Brain pericyte (primary cell): ENCODE results near the gene TMEM150B.

Experiments
- DNase-seq: peaks from one replicate; pipeline ENCODE4 v3.0.0-alpha.2; 2012; ENCODE audit warnings: low read depth, low spot score

Gene TMEM150B

DNA sequence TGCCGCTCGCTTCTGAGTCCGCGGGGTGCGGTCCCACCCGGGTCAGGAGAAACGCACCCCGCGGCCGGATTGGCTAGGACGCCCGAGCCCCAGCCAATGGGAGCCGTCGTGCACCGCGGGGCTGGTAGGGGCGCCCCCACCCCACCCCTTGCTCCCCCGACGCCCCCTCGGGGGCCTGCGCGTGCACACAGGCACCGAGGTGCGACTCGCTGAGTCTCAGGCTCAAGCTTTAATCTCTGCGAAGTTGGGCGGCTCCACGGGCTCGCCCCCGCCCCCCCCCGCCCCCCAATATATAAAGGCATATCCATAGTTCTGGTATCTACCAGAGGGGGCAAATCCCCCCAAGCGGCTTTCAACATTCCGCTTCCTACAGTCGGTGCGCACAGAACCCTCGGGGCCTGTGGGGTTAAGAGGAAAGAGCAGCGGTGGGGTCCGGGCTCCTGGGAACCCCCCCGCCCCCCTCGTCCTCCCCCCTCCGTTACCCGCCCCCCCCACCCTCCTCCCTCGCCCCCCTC, 29.6 kb upstream of the TMEM150B start, which contains the start of gene COX6B2:
COX6B2 (minus strand) TSS at position 22 of the 515 bp plus-strand sequence. CDS start 198 bp downstream, outside the sequence.
- no peak for DNase-seq

DNA sequence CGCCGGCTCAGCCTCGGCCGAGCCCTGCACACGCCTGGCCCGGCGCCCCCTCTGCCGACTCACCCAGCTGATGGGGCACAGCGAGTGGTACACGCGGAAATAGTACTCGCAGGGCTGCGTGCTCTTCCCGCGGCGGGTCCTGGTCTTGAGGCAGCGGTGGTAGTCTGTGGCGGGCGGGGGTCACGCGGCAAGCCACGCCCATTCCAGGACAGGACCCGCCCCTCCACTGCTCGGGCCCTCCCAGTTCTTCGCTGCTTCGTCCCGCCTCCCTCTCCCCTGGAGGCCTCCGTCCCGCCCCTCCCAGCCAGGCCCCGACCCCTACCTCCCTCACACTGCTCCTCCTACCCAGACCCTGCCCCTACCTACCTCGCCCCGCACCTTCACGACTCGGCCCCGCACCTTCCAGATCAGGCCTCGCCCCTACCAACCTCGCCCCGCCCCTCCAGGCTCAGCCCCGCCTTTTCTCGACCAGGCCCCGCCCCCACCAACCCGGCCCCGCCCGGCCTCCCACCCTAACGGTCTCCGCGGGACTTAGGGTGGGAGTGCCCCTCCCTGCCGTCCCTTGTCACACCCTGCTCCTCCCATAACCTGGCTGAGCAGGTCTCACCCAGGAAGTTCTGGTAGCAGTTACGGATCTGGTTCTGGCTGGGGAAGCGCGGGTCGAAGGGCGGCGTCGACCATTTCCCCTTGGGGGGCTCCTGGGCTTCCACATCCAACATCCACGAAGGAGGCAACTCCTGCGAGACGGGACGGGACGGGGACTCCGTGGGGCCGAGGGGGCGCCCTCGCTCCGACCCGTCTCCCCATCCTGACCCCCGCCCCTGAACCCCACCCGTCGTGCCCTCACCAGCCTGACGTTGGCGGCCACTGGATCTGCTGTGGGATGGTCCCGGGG, 28.9 kb upstream of the TMEM150B start:
- no peak for DNase-seq

DNA sequence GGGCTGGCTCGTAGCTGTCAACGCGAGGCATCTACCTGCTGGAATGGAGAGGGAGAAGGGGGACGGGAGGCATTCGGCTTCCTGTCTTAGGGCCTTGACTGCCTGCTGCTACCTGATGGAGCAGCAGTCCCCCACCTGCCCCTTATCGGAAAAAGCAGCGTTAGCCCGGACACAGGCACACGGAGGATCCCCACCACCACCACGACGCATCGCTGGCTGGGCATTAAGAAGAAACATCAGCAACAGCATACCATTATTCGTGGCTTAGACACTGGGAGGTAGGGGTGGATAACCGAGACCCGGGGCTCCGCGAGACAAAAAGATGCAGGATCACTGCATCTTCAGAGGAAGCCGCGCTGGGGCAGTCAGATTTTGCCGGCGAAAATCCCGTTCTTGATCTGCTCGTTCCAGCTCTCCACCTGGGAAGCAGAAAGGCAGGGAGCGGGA, 28.2 kb upstream of the TMEM150B start:
- DNase-seq: no peak

DNA sequence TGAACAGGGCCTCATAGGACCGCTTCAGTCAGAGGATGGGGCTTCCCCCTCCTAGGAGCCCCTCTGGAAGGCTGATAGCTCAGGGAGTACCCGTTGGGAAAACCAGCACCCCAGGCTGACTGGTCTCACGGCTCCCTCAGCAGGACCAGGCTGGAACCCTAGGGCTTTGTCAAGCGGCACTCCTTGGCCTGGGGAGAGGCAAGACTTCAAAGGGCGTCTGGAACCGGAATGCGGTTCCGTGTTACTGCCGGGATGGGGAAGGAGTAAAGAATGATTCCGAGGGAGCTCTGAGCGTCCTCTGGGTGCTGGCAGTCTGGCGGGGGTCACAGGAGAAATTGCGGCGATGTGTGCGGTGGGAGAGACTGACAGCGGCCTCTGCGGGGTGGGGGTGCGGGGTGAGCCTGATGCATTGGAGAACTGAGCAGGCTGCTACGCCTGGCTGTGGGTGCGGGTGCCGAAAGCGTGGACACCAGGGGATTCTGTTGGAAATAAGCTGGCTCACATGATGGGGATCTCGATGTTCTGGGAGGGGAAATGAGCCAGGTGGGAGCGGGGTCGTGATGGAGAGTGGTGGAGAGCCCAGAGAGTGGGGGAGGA, 27.5 kb upstream of the TMEM150B start:
- no peak for DNase-seq

DNA sequence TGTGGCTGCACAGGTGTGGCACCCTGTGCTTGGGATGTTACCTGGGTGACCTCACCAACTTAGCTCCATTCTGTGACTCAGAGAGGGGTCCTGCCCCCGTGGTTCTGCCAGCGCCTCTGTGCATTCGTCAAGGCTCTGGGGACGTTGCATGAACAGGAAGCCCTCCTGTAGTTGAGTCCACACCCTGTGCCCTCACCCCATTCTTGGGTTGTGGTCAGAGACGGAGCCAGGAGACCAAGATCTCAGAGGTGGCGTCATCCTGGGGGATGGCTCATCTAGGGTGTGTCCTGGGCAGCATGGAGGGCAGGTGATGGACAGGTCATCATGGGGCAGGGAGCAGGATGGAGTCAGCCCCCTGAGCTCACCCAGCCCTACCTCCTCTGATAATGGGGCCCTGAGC, 26.9 kb upstream of the TMEM150B start:
- no peak for DNase-seq

DNA sequence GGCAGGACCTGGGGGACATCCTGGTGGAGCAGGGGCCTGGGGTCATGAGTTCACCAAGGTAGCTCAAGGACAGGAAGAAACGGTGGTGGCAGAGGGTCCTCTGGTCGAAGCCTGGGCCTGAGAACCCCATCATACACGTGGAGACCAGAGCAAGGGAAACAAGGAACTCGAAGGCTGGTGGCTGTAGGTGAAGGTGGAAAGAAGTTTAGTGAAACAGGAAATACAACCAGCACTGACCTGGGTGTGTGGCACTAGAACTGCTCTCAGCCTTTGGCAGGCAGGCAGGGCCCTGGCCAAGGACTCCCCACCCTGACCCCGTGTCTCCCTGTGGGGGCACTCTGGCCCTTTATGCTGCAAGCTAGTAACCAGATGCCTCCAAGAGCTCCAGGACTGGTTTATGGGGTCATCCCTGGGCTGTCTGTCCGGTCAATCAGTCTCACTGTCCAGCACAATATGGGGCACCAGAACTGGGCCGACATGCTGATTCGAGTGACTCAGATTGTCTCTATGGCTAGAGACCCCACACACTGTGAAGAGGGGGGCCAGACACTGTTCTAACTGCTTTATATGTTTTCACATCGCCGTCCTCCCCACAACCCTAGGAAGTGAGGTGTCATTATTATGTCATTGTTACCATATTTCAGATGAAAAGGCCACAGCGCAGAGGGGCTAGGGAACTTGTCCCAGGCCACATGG, 25.6 kb upstream of the TMEM150B start:
- DNase-seq: no peak

DNA sequence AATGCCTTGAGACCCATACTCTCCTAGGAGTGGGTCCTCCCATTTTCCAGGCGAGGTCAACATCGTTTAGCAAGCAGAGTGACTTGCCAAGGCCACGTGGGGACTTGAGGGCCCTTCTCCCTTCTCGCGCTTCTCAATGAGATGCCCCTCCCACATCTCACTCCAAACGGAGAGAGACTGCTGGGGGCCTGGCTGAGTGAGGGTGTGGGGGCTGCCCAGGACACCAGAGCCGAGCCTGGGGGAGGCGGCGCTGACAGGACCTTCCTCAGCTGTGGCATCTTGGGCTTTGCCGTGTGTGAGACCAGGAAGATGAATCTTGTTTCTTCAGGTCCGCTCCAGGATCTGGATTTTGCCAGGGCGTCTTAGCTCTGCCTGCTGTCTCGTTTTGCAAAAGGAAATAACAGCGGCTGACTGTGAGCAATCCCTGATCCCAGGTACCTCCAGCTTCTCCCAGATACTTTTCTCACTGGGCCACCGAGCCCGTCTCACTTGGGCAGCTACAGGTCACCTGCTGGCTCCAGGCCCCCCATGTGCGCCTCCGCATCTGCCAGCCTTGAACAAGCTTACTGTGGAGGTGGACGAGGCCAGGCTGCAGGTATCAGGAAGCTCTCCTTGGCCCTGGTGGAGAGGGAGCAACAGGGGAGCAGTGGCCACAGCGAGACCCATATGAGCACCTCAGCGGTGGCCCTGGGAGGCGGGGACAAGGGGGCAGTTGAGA, 23.3 kb upstream of the TMEM150B start:
- no peak for DNase-seq

DNA sequence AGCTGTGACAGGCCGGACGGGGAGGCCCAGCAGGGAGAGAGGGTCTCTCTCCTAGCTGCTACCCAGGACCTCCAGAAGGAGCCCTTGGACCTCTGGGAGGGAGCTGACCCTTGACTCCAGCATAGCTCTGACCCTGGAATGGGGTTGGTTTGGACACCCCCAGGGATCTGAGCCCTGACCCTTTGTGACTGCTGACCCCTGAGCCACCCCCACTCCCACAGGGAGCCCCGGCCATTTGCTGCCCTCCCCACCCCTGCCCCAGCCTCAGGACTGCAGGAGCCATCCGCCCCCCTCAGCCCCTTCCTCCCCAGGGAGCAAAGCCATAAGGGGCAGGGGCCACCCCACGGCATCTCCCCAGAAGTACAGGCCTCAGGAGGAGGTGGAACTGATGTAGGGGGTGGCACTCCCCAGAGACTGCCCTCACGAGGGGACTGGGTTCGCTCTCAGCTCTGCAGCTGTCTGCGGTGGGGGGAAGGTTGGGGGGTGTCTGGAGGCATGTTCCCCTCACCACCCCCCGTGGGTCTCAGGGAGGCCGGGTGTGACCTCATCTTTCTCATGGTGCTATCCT, 22.4 kb upstream of the TMEM150B start:
- no peak for DNase-seq

DNA sequence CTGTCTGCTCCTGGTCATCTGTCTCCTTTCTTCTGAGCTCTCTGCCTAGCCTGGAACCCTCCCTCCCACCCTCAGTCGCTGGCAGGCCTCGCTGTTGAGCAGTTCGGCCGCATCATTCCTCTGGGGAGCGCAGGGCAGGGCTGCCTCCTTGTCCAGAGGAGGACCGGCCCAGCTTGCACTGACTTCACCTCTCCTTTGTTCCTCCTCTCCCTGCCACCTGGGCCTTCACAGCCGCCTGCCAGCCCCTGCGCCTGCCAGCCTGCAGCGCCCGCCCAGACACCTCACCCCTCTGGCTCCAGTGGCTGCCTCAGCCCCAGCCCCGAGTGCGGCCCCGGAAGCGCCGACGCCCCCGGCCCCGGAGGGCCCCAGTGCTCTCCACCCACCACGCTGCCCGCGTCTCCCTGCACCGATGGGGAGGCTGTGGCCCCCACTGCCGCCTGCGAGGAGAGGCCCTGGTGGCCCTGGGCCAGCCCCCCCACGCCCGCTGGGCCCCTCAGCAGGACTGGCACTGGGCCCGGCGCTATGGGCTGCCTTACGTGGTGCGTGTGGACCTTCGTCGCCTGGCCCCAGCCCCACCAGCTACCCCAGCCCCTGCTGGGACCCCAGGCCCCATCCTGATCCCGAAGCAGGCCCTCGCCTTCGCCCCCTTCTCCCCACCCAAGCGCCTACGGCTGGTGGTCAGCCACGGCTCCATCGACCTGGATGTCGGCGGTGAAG, 21.7 kb upstream of the TMEM150B start:
- no peak for DNase-seq

DNA sequence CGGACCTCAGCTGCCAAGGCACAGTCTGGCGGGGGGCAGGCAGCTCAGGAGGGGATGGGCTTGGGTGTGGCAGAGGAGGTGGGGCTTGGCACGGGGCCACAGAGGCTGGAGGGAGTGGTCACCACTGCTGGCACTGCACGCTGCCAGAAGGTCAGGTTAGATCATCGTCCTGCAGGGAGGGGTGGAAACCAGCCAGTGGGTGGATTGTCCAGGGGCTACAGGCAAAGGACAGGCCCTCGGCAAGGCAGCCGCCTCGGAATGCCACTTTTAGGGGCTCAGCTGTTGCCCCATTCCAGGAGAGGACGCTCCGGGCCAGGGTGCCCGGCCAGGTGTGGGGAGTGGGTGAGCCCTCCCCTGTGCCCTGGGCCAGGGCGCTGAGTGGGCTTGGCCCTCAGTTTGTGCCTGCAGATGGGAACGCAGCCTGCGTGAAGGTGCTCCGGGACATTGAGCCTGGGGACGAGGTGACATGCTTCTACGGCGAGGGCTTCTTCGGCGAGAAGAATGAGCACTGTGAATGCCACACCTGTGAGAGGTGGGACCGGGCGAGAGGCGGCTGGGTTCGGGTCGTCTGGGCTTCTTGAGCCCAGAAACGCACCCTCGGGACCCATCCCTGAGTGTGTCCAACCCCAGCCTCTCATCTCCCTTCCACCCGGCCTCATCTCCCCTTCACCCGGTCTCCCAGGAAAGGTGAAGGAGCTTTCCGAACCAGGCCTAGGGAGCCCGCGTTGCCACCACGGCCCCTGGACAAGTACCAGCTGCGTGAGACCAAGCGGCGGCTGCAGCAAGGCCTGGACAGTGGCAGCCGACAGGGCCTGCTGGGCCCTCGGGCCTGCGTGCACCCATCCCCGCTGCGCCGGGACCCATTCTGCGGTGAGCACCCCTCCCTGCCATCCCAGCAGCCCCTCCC, 20.9 kb upstream of the TMEM150B start:
- DNase-seq: no peak

DNA sequence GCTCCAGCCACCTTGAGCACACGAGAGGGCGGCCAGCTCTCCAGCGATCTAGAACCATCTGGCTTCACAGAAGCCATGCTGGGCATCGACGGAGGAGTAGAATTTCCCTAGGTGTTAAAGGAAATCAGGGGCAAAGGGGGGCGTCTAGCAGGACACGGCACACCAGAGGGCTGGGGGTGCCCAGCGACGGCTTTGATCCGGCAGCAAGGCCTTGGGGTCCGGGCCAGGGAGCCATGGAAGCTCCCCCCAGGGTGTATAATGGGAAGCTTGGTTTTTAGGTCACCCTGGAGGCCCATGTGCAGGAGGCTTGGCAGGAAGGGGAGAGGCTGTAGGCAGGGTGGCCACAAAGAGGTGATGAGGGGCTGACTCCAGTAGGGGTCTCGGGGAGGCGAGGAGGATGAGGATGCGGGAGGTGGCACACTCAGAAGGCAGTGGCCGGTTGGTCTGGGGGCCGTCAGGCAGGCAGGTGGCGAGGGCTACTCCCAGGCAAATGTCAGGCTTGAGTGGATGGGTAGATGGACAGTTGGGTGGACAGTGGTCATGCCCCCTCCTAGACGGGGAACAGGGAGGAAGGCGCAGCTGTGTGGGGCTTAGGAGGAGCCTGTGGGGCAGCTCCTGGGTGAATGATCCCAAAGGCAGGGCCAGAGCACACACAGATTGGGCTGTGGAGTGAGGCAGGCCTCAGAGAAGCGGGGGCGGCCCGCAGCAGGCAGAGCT, 20.1 kb upstream of the TMEM150B start:
- DNase-seq: no peak

DNA sequence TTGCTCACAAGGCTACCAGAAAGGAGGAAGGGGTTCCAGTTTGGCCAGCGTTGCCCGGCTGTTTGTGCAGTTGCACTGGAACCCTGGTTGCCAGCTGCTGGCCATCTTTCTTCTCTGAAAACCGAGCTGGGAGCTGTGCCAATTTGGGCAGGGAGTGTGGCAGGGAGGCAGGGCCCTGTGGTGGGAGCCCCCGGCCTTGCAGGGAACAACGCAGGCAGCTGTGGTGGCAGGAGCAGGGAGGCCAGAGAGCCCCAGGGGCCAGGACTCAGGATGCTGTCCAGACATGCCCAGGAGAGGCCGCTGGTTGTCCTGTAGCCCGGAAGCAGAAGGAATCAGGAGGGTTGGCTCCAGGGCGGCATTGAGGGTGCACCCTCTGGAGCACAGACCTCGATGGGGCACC, 19.3 kb upstream of the TMEM150B start:
- DNase-seq: no peak

DNA sequence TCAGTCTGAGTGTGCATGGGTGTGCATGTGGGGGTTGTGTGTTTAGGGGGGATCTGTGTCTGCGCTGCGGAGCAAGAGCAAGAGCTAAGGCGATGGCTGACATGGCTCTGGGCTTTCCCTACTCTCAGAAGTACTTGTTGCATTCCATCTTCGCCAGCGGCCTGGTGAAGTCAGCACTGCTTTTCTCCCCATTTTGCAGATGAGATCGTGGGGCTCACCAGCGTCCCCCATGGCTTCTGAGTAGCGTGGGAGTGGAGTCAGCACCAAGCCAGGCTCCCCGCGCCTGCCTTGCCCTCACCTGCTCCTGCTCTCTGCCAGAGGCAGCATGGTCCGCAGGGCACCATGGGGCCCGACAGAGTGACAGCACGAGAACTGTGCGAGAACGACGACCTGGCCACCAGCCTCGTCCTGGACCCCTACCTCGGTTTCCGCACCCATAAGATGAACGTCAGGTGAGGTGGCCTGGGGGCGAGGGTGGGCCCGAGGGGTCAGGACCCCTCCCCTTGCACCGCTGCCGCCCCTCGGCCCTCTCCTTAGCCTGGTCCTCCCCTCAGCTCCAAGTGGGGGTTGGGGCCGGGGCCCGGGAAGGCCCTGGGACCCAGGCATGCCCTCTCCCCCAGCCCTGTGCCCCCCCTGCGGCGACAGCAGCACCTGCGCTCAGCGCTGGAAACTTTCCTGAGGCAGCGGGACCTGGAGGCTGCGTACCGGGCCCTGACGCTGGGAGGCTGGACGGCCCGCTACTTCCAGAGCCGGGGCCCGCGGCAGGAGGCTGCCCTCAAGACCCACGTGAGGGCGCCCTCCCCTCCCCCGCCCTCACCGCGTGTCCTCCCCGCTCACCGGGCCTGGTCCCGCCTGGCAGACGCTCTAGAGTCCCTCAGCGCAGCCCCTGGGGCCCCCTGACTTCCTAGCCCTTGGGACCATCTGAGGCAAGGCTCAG, 16.7 kb upstream of the TMEM150B start:
- DNase-seq: no peak

DNA sequence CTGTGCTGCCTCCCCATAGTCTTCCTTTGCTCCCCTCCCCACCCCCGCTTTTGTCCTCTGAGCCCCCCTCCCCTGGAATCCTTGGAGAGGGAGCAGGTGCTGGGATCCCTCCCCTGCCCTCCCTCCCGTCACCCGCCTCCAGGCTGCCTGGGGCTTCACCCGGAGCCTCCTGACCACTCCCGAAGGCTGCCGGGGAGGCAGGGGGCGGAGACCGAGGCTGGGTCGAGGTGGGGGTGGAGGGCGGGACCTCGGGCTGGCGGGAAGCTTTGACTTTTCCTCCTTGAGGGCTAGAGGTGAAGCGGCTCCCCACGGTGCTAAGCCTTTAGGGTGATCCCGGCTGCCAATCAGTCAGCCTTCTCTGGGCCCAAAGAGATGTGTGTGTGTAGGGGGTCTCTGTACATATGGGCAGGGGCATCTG, 16.0 kb upstream of the TMEM150B start:
- DNase-seq: no peak

DNA sequence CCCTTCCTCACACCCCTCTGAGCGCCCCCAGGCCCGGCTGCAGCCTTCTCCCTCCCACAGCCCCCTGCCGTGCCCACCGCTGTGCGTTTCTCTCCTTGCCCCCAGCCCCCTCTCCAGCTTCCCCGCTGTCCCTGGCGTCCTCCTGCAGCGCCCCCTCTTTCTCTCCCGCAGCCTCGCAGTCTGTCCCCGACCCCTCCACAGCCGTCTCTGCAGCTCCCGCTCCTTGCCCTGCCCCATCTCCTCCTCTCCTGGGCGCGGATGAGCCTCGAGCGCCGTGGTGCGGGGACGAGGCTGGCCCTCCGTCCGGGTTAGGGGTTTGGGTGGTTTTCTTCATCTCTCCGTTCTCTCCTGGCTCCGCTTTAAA, 15.6 kb upstream of the TMEM150B start:
- no peak for DNase-seq

DNA sequence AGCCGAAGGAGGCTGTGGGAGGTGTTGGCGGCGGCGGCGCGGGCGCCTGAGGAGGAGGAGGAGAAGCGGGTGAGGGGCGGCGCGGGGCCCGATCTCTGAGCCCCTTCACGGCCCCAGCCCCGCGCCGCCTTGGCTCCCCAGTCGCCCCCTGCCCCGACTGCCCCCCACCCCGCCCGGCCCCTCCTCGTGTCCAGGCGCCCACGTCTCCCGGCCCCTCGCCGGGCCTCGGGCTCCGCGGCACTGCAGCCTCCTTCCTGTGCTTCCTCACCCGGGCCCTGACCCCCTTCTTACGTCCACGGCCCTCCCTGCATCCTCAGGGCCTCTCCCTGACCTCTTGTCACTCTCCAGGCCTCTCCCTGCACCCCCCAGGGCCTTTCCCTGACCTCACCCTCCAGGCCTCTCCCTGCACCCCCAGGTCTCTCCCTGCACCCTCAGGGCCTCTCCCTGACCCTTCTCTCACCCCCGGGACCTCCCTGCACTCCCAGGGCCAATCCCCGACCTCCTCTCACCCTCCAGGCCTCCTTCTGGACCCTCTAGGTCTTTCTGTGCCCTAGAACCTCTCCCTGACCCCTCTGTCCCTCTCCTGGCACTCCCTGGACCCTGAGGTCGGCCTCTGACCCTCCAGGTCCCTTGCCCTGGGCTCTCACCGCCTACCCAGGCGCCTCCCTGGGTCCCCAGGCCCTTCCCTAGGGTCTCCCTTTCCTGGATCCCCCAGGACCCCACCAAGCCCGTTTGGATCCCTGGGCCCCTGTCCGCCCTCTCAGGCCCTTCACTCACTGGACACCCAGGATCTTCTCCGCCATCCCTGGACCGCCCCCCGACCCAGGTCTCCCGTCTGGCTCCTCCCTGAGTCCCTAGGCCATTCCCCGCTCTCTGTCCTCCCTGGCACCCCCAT, 15.0 kb upstream of the TMEM150B start:
- DNase-seq: no peak
